GM12872 (cell line): ENCODE results near the gene IL33.

Experiments used
- CTCF ChIP-seq: IDR thresholded peaks from 3 replicates; pipeline ENCODE4 v1.5.1; 2011; ENCODE audit warnings: low read depth, mild to moderate bottlenecking, low read length, moderate library complexity; ENCODE audit not compliant: insufficient read depth

Gene IL33

GRCh38 chr9:6215562-6215961 lies at the start of gene IL33:
Gene IL33, plus strand, starts transcription at chr9:6215807. Its CDS starts 25,888 bp downstream, at chr9:6241695.
- no peak for TF ChIP-seq CTCF

- TF ChIP-seq CTCF: no peak
Observed at GRCh38 chr9:6171667-6172066, 43.9 kb upstream of the IL33 start.

- TF ChIP-seq CTCF: no peak
Observed at GRCh38 chr9:6173914-6174313, 41.7 kb upstream of the IL33 start.

GRCh38 chr9:6183227-6183551 lies 32.4 kb upstream of the IL33 start:
- no peak for TF ChIP-seq CTCF

GRCh38 chr9:6183627-6184026 lies 32.0 kb upstream of the IL33 start:
- TF ChIP-seq CTCF: no peak

GRCh38 chr9:6184749-6185645 lies 30.6 kb upstream of the IL33 start:
- TF ChIP-seq CTCF: no peak

- TF ChIP-seq CTCF: no peak
Observed at GRCh38 chr9:6186691-6187090, 28.9 kb upstream of the IL33 start.
